H9 (cell line): Measurements from ENCODE around the gene NPB. TPM values are rescaled to one million over a fixed set of nuclear protein-coding genes. Genes with fewer than 3 reads are reported as not detected.
A peak's percentile ranks its signal among the peaks of the same experiment; 100 is the strongest.

Source experiments
- DNase-seq: peaks from one replicate; pipeline ENCODE4 v3.0.0-alpha.2; 2017
- H2AFZ ChIP-seq: one replicate; pipeline ENCODE4 v1.6.1; 2013; ENCODE audit warnings: mild to moderate bottlenecking, low read length, control low read depth, moderate library complexity
- H2AK5ac ChIP-seq: 2 replicates; pipeline ENCODE4 v1.6.1; 2013; ENCODE audit warnings: low read length, control low read depth, mixed read lengths; ENCODE audit not compliant: insufficient read length
- H2BK120ac ChIP-seq: one replicate; pipeline ENCODE4 v1.6.1; 2013; ENCODE audit warnings: low read depth, mild to moderate bottlenecking, low read length, control low read depth, inconsistent platforms; ENCODE audit not compliant: poor library complexity, severe bottlenecking
- H2BK12ac ChIP-seq: 2 replicates; pipeline ENCODE4 v1.6.1; 2013; ENCODE audit warnings: low read length, control low read depth, mixed read lengths, low read depth; ENCODE audit not compliant: insufficient read length
- H2BK15ac ChIP-seq: 2 replicates; pipeline ENCODE4 v1.6.1; 2013; ENCODE audit warnings: low read depth, low read length, control low read depth
- H2BK20ac ChIP-seq: one replicate; pipeline ENCODE4 v1.6.1; 2013; ENCODE audit warnings: low read depth, mild to moderate bottlenecking, low read length, control low read depth, inconsistent platforms; ENCODE audit not compliant: poor library complexity, severe bottlenecking
- H2BK5ac ChIP-seq: 2 replicates; pipeline ENCODE4 v1.6.1; 2013; ENCODE audit warnings: low read length, control low read depth, mixed read lengths; ENCODE audit not compliant: insufficient read length
- H3K14ac ChIP-seq: 2 replicates; pipeline ENCODE4 v1.6.1; 2013; ENCODE audit warnings: low read length, control low read depth; ENCODE audit not compliant: insufficient read depth
- H3K18ac ChIP-seq: 2 replicates; pipeline ENCODE4 v1.6.1; 2013; ENCODE audit warnings: low read depth, mild to moderate bottlenecking, mixed read lengths, low read length, control low read depth; ENCODE audit not compliant: insufficient read length
- H3K23ac ChIP-seq: 2 replicates; pipeline ENCODE4 v1.6.1; 2013; ENCODE audit warnings: low read length, control low read depth, mixed read lengths, low read depth; ENCODE audit not compliant: insufficient read length
- H3K23me2 ChIP-seq: 2 replicates; pipeline ENCODE4 v1.6.1; 2013; ENCODE audit warnings: low read depth, mild to moderate bottlenecking, mixed read lengths, low read length, control low read depth; ENCODE audit not compliant: insufficient read length, poor library complexity, severe bottlenecking
- H3K27ac ChIP-seq: 2 replicates; pipeline ENCODE4 v1.5.1; 2013; ENCODE audit warnings: low read length, control low read depth, mixed read lengths, low read depth; ENCODE audit not compliant: insufficient read length
- H3K27me3 ChIP-seq: 2 replicates; pipeline ENCODE4 v1.6.1; 2013; ENCODE audit warnings: low read length, control low read depth, inconsistent platforms; ENCODE audit not compliant: insufficient read depth
- H3K4ac ChIP-seq: 2 replicates; pipeline ENCODE4 v1.6.1; 2013; ENCODE audit warnings: low read depth, mild to moderate bottlenecking, control low read depth, inconsistent platforms, low read length, moderate library complexity
- H3K4me1 ChIP-seq: 2 replicates; pipeline ENCODE4 v1.6.1; 2013; ENCODE audit warnings: low read length, control low read depth, inconsistent platforms; ENCODE audit not compliant: insufficient read depth
- H3K4me2 ChIP-seq: 2 replicates; pipeline ENCODE4 v1.6.1; 2013; ENCODE audit warnings: low read length, control low read depth, mixed read lengths; ENCODE audit not compliant: insufficient read length, insufficient read depth
- H3K56ac ChIP-seq: 2 replicates; pipeline ENCODE4 v1.6.1; 2013; ENCODE audit warnings: low read depth, mild to moderate bottlenecking, mixed read lengths, low read length, control low read depth; ENCODE audit not compliant: insufficient read length
- H3K79me1 ChIP-seq: 2 replicates; pipeline ENCODE4 v1.6.1; 2013; ENCODE audit warnings: low read depth, mild to moderate bottlenecking, moderate library complexity, low read length, control low read depth, inconsistent platforms; ENCODE audit not compliant: insufficient read depth, poor library complexity, severe bottlenecking
- H3K79me2 ChIP-seq: 2 replicates; pipeline ENCODE4 v1.6.1; 2013; ENCODE audit warnings: low read length, control low read depth, inconsistent platforms; ENCODE audit not compliant: insufficient read depth
- H3K9ac ChIP-seq: 2 replicates; pipeline ENCODE4 v1.6.1; 2013; ENCODE audit warnings: low read length, control low read depth, mixed read lengths; ENCODE audit not compliant: insufficient read length; ENCODE audit errors: extremely low read depth
- H3K9me3 ChIP-seq: one replicate; pipeline ENCODE4 v1.6.1; 2013; ENCODE audit warnings: low read depth, low read length, inconsistent platforms; ENCODE audit not compliant: control insufficient read depth
- H3T11ph ChIP-seq: one replicate; pipeline ENCODE4 v1.6.1; 2013; ENCODE audit warnings: mild to moderate bottlenecking, low read length, control low read depth, inconsistent platforms
- H4K20me1 ChIP-seq: one replicate; pipeline ENCODE4 v1.6.1; 2013; ENCODE audit not compliant: control insufficient read depth, insufficient read length, insufficient read depth
- H4K5ac ChIP-seq: 2 replicates; pipeline ENCODE4 v1.6.1; 2013; ENCODE audit warnings: low read depth, mild to moderate bottlenecking, mixed read lengths, low read length, control low read depth; ENCODE audit not compliant: insufficient read length
- H4K8ac ChIP-seq: replicated peaks from 2 replicates; pipeline ENCODE4 v1.6.1; 2013; ENCODE audit warnings: low read length, control low read depth, mixed read lengths, low read depth; ENCODE audit not compliant: insufficient read length
- H4K91ac ChIP-seq: 2 replicates; pipeline ENCODE4 v1.6.1; 2013; ENCODE audit warnings: low read depth, mild to moderate bottlenecking, moderate library complexity, mixed read lengths, low read length, control low read depth; ENCODE audit not compliant: insufficient read length
- H3K27ac Mint-ChIP-seq, 3 experiments: 2 replicates in 2 of 3; 3 replicates in 1 of 3; pipeline ENCODE4 v1.8.0; 2020 to 2021; ENCODE audit warnings: mixed read lengths in 3 of 3, mild to moderate bottlenecking in 1 of 3, moderate library complexity in 1 of 3
- H3K27me3 Mint-ChIP-seq: 2 replicates; pipeline ENCODE4 v1.8.0; 2021; ENCODE audit warnings: low read depth, mild to moderate bottlenecking, moderate library complexity, mixed read lengths
- H3K36me3 Mint-ChIP-seq, 3 experiments: 2 replicates in 2 of 3; 3 replicates in 1 of 3; pipeline ENCODE4 v1.8.0; 2020 to 2021; ENCODE audit warnings: low read depth in 3 of 3, mixed read lengths in 3 of 3; ENCODE audit not compliant: insufficient read depth in 1 of 3
- H3K4me1 Mint-ChIP-seq, 2 experiments: 2 replicates each; pipeline ENCODE4 v1.8.0; 2020; ENCODE audit warnings: mixed read lengths in 2 of 2
- H3K4me3 Mint-ChIP-seq, 2 experiments: 2 replicates in 1 of 2; 3 replicates in 1 of 2; pipeline ENCODE4 v1.8.0; 2020 to 2021; ENCODE audit warnings: mild to moderate bottlenecking in 2 of 2, mixed read lengths in 2 of 2, moderate library complexity in 1 of 2
- H3K9me3 Mint-ChIP-seq, 2 experiments: 2 replicates in 1 of 2; 3 replicates in 1 of 2; pipeline ENCODE4 v1.8.0; 2020; ENCODE audit warnings: mild to moderate bottlenecking in 2 of 2, mixed read lengths in 2 of 2, moderate library complexity in 1 of 2
- CTCF ChIP-seq: fragments of 200-600 bp; sonication (generic); conservative IDR thresholded peaks from 3 replicates; pipeline ENCODE4 v1.8.0; 2021; ENCODE audit warnings: antibody characterized with exemption, mild to moderate bottlenecking
- WGBS: extraction: QIAGEN DNeasy Blood & Tissue Kit; methylation state at CpG from one replicate; pipeline ENCODE4 v1.1.7; 2013; ENCODE audit warnings: missing lambda C conversion rate, low lambda C conversion rate, mixed read lengths; ENCODE audit not compliant: insufficient read length; ENCODE audit errors: extremely low coverage; 5-methylcytosine and 5-hydroxymethylcytosine counted together
- total RNA-seq: library from RNA; stranded (reverse); gene quantifications from 2 replicates; pipeline ENCODE4 v1.2.1, GENCODE V29; 2021

NPB gene
- total RNA-seq, 1 experiment from 2014 or later = 2.1 TPM

GRCh38 chr17:81867170-81867990, 34.7 kb upstream of the NPB start:
- Histone ChIP-seq H3K79me2 (no peaks in the 10 kb centered on the region; the same call in 1 of the 2 replicates), H4K20me1 (no peaks in the 10 kb centered on the region)

More at GRCh38 chr17:81867170-81867990, 34.7 kb upstream of the NPB start:
- Histone ChIP-seq H3K4me1 (no peaks in the 10 kb centered on the region), H4K5ac (no peak overlapping the region), H3K14ac (no peak overlapping the region; the same call in 1 of the 2 replicates), H2AK5ac (no peak overlapping the region), H2BK12ac (no peak overlapping the region), H4K8ac (no peak overlapping the region), H3K79me1 (peaks cover 2% of the 10 kb centered on the region), H3K4me2 (no peak overlapping the region), H3K23me2 (peaks cover 8% of the 10 kb centered on the region), H3K9me3 (no peaks in the 10 kb centered on the region), H3K4ac (no peak overlapping the region), H3K27me3 (no peaks in the 10 kb centered on the region), H2AFZ (no peak overlapping the region), H3K9ac (no peak overlapping the region), H2BK5ac (no peak overlapping the region), H3K56ac (no peak overlapping the region), H4K91ac (no peak overlapping the region), H2BK20ac (no peak overlapping the region), H2BK15ac (no peak overlapping the region), H3K27ac (no peak overlapping the region), H3K23ac (no peak overlapping the region), H3K18ac (no peak overlapping the region), H3T11ph (no peak overlapping the region), H2BK120ac (no peak overlapping the region)
- Mint-ChIP-seq H3K9me3 (no peaks in the 10 kb centered on the region), H3K4me3 (peak overlapping the region in 1 of 2 experiments; percentile 9; a peak in 1 of 5 replicates), H3K27ac (peak overlapping the region; percentile 64 to 92 (median 90); a peak in 5 of 7 replicates), H3K27me3 (no peaks in the 10 kb centered on the region; the same call in 1 of the 2 replicates), H3K36me3 (peaks cover 13 to 33% (median 32%) of the 10 kb centered on the region in 3 experiments; a peak in 6 of 7 replicates), H3K4me1 (peaks cover 21 to 37% of the 10 kb centered on the region in 2 experiments)
- TF ChIP-seq CTCF = no peak
- WGBS = no CpG with 5 or more reads among the region's 23 CpGs
- DNase-seq = peak; percentile 84
